GM18507 (cell line): ENCODE results near the gene FAM20A.

Source experiments
- DNase-seq: peaks from one replicate; pipeline ENCODE4 v3.0.0; 2011; ENCODE audit warnings: low read depth; ENCODE audit not compliant: insufficient read length; ENCODE audit errors: extremely low spot score
- FAIRE-seq: peaks from 2 replicates; lab custom pipeline; 2011; peaks lifted over from hg19 to GRCh38; lab: Jason Lieb, UNC

Gene FAM20A

DNA sequence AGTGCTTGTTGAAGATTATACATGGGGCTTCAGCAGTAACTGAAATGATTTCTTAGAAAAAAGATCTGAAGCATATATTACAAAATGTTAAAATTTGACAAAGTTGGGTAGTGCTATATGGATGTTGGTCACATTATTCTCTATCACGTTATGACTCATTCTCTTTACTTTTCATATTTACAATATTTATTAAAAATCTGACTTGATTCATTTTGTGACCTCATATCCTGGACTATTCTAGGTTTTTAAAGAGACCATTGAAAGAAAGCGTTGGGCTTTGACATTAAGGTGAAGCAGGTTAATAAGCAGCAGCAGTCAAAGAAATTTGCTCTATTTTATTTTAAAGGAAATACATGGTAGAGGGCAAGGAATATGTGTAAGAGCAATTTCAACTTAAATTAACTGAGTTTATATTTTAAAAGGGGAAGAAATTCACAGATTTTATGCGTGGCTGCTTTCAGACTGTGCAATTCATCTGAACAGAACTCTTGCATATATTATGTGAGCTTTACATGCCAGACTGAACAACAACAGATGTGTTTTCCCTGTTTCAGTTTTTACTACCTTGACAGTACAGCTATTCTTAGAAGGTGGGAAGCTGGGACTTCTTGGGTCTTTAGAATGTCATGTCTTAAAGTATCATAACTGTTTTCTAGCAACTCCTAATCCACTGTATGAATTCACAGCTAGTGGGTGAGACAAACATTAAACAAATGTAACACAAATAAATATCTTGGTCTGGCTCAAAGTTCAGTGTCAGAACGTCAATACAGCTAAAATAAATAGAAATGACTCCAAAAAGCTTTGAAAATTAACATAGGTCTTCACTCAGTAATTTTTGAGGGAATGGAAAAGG is 10.4 kb upstream of the FAM20A start:
- DNase-seq (no peak), FAIRE-seq (no peak)

DNA sequence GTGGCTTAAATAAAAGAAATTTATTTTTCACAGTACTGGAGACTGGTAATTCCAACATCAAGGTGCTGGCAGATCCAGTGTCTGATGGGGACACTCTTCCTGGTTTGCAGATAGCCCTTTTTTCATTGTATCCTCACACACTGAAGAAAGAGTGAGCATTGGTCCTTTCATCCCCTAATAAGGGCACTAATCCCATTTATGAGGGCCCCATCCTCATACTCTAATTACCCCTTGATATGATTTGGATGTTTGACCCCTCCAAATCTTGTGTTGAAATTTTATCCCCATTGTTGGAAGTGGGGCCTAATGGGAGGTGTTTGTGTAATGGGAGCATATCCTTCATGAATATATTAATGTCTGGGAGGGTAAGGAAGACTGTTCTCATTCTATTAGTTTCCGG is 9.4 kb upstream of the FAM20A start:
- FAIRE-seq: no peak
- no peak for DNase-seq

- no peak for DNase-seq
- no peak for FAIRE-seq
Observed at GRCh38 chr17:68608515-68609130, 7.5 kb upstream of the FAM20A start.

DNA sequence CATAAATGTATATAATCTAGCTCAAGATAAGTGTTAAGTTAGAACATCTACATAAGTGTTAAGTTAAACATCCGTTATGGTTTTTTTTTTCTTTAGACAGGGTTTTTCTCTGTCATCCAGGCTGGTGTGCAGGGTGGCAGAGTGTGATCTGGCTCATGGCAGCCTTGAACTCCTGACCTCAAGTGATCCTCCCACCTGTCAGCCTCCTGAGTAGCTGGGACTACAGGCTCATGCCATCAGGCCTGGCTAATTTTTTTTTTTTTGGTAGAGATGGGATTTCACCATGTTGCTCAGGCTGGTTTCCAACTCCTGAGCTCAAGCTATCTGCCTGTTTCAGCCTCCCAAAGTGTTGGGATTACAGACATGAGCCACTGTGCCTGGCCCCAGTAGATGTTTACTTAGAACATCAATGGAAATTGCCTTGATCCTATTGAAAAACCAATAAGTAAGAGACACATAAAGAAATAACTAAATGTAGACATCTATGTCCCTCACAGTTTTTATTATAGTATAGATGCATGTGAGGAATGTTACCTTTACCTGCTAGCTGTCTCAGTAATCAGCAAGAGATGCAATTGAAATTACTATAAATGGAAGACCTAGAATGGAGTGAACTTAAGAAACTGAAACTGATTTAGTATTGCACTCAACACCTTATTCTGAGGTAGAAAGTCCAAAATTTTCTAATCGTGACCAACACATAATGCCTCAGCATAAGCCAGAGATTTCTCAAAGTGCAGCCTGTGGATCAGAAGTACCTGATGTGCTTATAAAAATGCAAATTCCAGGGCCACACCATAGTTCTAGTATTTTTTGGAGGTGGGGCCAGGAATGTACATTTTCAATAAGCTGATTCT is 5.5 kb upstream of the FAM20A start:
- FAIRE-seq: no peak
- no peak for DNase-seq

DNA sequence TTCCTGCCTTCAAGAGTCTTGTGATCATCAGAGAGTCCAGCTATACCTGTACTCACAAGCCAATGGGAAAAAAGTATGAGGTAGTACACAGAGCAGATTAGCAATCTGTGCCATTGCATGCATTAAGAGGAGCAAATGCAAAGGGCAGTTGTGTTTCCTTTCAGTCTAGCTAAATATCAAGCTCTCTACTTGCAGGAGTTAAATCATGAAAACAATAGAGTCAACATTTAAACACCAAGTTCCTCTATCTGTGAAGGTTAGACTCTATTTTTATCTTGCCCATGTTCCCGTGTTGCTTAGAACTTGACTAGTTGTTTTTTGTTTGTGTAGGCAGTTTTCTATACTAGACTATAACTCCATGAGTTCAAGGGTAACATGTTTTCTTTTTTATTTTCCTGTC is 4.7 kb upstream of the FAM20A start:
- FAIRE-seq (no peak), DNase-seq (no peak)

GRCh38 chr17:68603656-68604055 is 2.5 kb upstream of the FAM20A start:
- DNase-seq (no peak), FAIRE-seq (no peak)

GRCh38 chr17:68603027-68603426 is 1.9 kb upstream of the FAM20A start:
- no peak for DNase-seq
- no peak for FAIRE-seq

GRCh38 chr17:68602289-68602688 is 1.1 kb upstream of the FAM20A start:
- FAIRE-seq: no peak
- DNase-seq: no peak

DNA sequence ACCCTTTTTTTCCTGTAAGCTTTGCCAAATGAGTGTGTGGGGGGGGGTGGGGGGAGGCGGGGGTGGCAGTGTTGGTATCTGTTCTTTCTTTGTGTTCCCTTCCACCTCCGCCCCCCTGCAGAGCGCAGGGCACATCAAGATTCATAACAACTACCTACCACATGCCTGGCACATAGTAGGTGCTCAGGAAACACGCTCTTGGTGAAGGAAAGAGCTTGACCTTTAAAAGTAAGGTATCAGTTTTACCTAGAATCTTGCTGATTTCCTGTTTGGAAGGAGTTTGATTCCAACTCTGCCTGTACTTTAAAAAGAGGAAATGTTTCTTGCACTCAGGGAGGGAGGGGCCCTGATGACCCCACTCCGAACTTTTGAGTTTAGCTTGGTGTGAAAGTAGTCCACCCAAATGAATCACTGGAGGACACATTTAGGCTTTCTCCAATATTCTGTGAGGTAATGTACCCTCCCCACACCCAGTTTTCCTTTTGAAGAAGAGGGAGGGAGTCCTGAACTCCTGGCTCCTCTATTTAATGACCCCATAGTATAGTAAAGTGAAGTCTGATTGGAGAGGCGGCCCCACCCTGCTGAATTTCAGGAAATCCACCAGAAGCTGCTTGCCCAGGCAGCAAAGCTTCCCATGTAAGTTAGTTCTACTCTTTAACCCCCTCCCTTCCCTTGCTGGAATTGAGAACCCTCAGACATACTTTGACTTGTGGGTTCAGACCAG is 560 bp upstream of the FAM20A start:
- no peak for FAIRE-seq
- no peak for DNase-seq

GRCh38 chr17:68600067-68600930 is 868 bp downstream of the FAM20A start:
- DNase-seq (no peak), FAIRE-seq (no peak)

- DNase-seq: no peak
- FAIRE-seq: no peak
Observed at GRCh38 chr17:68599552-68600066, 1.6 kb downstream of the FAM20A start.

GRCh38 chr17:68599091-68599490 is 2.1 kb downstream of the FAM20A start:
- no peak for FAIRE-seq

DNA sequence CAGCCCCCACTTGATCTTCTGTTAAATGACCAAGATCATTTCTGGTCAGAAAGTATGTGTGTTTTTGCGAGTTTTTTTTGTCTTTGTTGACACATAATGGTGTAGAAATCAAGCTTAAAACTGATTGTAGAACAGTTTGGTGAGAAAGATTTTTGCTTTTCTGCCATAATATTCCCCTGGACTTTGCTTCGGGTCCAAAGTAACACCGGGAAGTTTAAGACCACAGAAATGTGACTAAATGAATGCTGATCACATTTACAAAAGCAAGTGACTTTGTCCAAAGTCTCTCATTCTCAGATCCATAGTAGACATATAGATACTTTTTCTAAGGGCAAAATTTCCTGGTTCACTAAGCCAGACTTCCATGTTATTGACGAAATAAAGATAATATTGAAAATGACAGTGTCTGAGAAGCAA is 2.6 kb downstream of the FAM20A start:
- no peak for FAIRE-seq
- no peak for DNase-seq

More at GRCh38 chr17:68599091-68599490, 2.1 kb downstream of the FAM20A start:
- no peak for DNase-seq

DNA sequence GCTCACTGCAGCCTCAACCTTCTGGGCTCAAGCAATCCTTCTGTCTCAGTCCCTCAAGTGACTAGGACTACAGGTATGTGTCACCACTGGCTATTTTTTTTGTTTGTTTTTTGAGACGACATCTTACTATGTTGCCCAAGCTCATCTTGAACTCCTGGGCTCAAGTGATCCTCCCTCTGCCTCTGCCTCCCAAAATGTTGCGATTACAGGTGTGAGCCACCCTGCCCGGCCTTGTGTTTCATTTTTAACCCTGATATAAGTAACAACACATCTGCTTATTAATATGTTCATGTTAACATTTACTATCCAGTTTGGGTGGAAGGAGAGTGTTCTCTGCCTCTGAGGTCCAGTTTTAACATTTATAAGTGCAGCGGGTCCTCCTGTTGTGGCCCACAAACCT is 3.1 kb downstream of the FAM20A start:
- FAIRE-seq: no peak
- DNase-seq: no peak

- FAIRE-seq: no peak
- no peak for DNase-seq
Observed at GRCh38 chr17:68596411-68596945, 4.7 kb downstream of the FAM20A start.

- no peak for FAIRE-seq
- no peak for DNase-seq
Observed at GRCh38 chr17:68595986-68596385, 5.2 kb downstream of the FAM20A start.

DNA sequence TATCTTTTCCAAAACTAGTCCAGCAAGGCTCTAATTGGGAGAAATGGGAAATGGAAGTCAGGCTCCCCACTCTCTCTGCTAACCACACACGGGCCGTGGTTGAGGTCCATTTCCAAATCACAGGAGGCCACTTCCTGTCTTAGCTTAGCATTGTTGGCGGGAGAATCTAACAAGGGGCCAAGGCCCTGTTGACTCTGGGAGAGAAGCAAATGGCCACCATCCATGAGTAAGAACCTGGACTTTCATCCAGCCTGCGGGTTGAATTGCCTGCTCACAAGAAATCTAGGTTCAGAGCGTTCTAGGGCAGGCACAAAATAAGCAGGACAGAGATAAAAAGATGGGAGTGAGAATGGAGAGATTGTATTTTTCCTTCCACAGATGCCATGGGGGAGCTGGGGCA is 5.7 kb downstream of the FAM20A start:
- FAIRE-seq (no peak), DNase-seq (no peak)

- FAIRE-seq: no peak
- no peak for DNase-seq
Observed at GRCh38 chr17:68594552-68594951, 6.6 kb downstream of the FAM20A start.
